Bronchial epithelial cell (primary cell): ENCODE data around the gene BANP. TPM values are rescaled to one million over a fixed set of nuclear protein-coding genes. Genes with fewer than 3 reads are reported as not detected.

Experiments
- DNase-seq: peaks from one replicate; pipeline ENCODE4 v3.0.0-alpha.2; 2010; ENCODE audit warnings: low read depth
- FAIRE-seq: peaks from 2 replicates; lab custom pipeline; 2011; peaks lifted over from hg19 to GRCh38; lab: Jason Lieb, UNC
- H3K27me3 ChIP-seq: 2 replicates; pipeline ENCODE4 v1.5.1; 2011; ENCODE audit warnings: low read length; ENCODE audit not compliant: control insufficient read depth, insufficient read depth
- H3K36me3 ChIP-seq: 2 replicates; pipeline ENCODE4 v1.5.1; 2011; ENCODE audit warnings: low read length; ENCODE audit not compliant: control insufficient read depth, insufficient read depth
- H3K4me3 ChIP-seq: 2 replicates; pipeline ENCODE4 v1.5.1; 2011; ENCODE audit warnings: mild to moderate bottlenecking, low read depth, low read length, control low read depth
- CTCF ChIP-seq: IDR thresholded peaks from 2 replicates; pipeline ENCODE4 v1.5.1; 2011; ENCODE audit warnings: mild to moderate bottlenecking, moderate library complexity, low read length, control low read depth, inconsistent platforms; ENCODE audit not compliant: insufficient read depth, severe bottlenecking
- total RNA-seq: library from RNA; depleted of rRNA; stranded (reverse); fragments of >200 nt; gene quantifications from 2 replicates; pipeline ENCODE4 v1.2.1, GENCODE V29; 2014

Gene BANP
- total RNA-seq, 1 donor from 2014 or later = 22.1 TPM

DNA sequence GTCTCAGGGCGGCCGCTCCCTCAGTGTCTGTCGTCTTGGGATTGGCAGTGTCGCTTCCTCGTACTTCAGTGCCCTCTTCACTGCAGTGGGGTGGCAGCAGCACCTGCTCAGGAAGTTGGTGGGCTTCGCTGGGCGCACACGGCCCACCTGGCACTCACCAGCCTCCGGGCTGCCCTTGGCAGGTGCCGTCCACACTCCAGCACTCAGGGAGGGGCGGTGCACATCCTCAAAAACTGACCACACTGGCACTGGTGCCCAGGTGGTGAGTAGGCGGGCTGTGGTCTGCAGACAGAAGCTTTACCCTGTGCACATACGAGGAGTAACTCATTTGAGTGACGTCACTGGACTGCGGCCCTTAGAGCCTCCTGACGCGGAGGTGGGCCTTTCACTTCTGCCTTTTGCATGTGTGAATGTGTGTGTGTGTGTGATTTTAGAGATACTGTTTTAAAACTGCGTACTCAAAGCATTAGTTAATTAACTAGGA is 94.6 kb downstream of the BANP start:
- no peak overlapping the region for H3K4me3 ChIP-seq
- H3K27me3 ChIP-seq = no peaks in the 10 kb centered on the region
- peaks cover 4% of the 10 kb centered on the region for H3K36me3 ChIP-seq
- no peak for FAIRE-seq
- no peak for DNase-seq
- no peak for TF ChIP-seq CTCF

- TF ChIP-seq CTCF = no peak
- DNase-seq = no peak
- no peaks in the 10 kb centered on the region for H3K27me3 ChIP-seq
- H3K36me3 ChIP-seq = peaks cover 6% of the 10 kb centered on the region
- no peak overlapping the region for H3K4me3 ChIP-seq
- FAIRE-seq = no peak
Measured at GRCh38 chr16:88047462-88047861, 96.2 kb downstream of the BANP start.

GRCh38 chr16:88048985-88049384 is 97.8 kb downstream of the BANP start:
- FAIRE-seq (no peak), DNase-seq (no peak)
- Histone ChIP-seq H3K36me3 (peaks cover 6% of the 10 kb centered on the region), H3K27me3 (no peaks in the 10 kb centered on the region), H3K4me3 (no peak overlapping the region)
- TF ChIP-seq CTCF = no peak

GRCh38 chr16:88049561-88050545 is 98.6 kb downstream of the BANP start:
- Histone ChIP-seq H3K4me3 (no peak overlapping the region), H3K27me3 (no peaks in the 10 kb centered on the region), H3K36me3 (peaks cover 6% of the 10 kb centered on the region)
- TF ChIP-seq CTCF = no peak
- DNase-seq (no peak), FAIRE-seq (no peak)

GRCh38 chr16:88050952-88051660 is 99.9 kb downstream of the BANP start:
- peaks cover 4% of the 10 kb centered on the region for H3K36me3 ChIP-seq
- no peak for FAIRE-seq
- no peak for DNase-seq
- no peak overlapping the region for H3K4me3 ChIP-seq
- no peak for TF ChIP-seq CTCF
- H3K27me3 ChIP-seq = no peaks in the 10 kb centered on the region
